ENCODE measurements around the gene TIPARP. TPM values are rescaled to one million over a fixed set of nuclear protein-coding genes. Genes with fewer than 3 reads are reported as not detected.
A peak's percentile ranks its signal among the peaks of the same experiment; 100 is the strongest.

TIPARP gene
- total and polyA plus RNA-seq, 4 donors: 20.8 to 56.1 (median 40.0) TPM

DNA sequence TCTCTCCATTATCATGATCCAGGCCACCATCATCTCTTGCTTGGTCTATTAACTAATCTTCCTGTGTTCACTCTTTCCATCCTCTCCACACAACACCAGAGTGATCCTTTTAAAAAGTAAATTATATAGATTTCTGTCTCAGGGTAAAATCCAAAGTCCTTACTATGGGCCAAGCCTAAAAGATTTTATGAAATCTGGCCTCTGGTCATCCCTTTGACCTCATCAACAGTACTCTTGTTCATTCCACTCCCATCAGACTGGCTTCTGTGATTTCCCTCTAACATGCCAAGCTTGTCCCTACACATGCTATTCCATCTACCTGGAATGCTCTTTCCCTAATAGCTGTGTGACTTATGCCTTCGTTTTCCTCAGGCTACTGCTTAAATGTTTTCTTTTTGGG is 8.3 kb upstream of the TIPARP start:
- TF ChIP-seq, protein P1, sequence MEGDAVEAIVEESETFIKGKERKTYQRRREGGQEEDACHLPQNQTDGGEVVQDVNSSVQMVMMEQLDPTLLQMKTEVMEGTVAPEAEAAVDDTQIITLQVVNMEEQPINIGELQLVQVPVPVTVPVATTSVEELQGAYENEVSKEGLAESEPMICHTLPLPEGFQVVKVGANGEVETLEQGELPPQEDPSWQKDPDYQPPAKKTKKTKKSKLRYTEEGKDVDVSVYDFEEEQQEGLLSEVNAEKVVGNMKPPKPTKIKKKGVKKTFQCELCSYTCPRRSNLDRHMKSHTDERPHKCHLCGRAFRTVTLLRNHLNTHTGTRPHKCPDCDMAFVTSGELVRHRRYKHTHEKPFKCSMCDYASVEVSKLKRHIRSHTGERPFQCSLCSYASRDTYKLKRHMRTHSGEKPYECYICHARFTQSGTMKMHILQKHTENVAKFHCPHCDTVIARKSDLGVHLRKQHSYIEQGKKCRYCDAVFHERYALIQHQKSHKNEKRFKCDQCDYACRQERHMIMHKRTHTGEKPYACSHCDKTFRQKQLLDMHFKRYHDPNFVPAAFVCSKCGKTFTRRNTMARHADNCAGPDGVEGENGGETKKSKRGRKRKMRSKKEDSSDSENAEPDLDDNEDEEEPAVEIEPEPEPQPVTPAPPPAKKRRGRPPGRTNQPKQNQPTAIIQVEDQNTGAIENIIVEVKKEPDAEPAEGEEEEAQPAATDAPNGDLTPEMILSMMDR (IDR thresholded peaks at IDR 0.05; ENCODE audit: control extremely low read depth, extremely low read depth): no peak
- Histone ChIP-seq H3K4me3 (no peak overlapping the region), H3K9me3 (ENCODE audit: control insufficient read depth in 4 of 4, insufficient read depth in 3 of 4, low read length in 3 of 4) (no peaks in the 10 kb centered on the region), H3K9ac (ENCODE audit: insufficient read depth in 1 of 2, low read length in 2 of 2) (no peak overlapping the region), H3K27ac (ENCODE audit: low read depth in 1 of 2, low read length in 1 of 2) (no peak overlapping the region), H3K36me3 (ENCODE audit: control insufficient read depth in 4 of 4, insufficient read depth in 4 of 4, low read length in 4 of 4) (no peaks in the 10 kb centered on the region), H3K27me3 (ENCODE audit: control insufficient read depth in 3 of 3, insufficient read depth in 3 of 3, low read length in 2 of 3) (no peaks in the 10 kb centered on the region), H3K4me1 (ENCODE audit: control insufficient read depth in 5 of 5, insufficient read depth in 5 of 5, low read length in 5 of 5) (peaks cover 0 to 5% (median 4%) of the 10 kb centered on the region in 5 donors)
- no peak for ATAC-seq (ENCODE audit: insufficient read depth, low FRiP score)
- no peak for DNase-seq
- WGBS, 2 donors: 64 to 73% methylated on average over 1 of the region's 1 CpG

DNA sequence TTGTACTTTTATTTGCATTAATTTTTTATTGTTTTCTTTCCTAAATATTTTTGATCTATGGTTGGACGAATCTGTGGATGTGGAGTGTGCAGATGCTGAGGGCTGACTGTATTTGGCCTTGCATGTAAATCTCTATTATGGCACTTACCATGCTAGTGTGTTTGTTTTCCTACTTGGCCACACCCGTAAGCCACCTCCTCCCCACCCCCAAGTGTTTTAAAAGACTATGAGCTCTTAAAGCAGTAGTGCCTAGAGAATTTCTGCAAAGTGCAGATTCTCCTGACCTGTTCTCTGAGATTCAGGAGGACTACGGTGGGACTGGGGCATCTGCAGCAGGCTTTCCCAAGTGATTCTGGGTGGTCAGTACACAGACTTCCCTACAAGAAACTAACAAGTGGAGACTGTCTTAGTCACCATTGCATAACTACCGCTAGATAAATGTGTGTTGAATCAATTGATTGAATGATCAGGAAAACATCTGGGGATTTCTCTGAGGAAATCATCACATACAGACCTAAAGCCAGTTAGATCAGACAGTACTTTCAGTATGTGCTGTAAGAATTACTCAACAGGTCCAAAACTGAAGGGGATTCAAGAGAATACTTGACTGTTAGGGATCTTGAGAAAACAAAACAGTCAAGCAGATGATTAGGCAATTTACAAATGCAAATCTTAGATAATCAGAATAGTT is 6.2 kb upstream of the TIPARP start:
- Histone ChIP-seq H3K36me3 (ENCODE audit: control insufficient read depth in 4 of 4, insufficient read depth in 4 of 4, low read length in 4 of 4) (no peaks in the 10 kb centered on the region), H3K27ac (ENCODE audit: low read depth in 1 of 2, low read length in 1 of 2) (peak overlapping the region in 1 of 2 donors; percentile 76), H3K9me3 (ENCODE audit: control insufficient read depth in 4 of 4, insufficient read depth in 3 of 4, low read length in 3 of 4) (no peaks in the 10 kb centered on the region), H3K9ac (ENCODE audit: insufficient read depth in 1 of 2, low read length in 2 of 2) (no peak overlapping the region), H3K4me1 (ENCODE audit: control insufficient read depth in 5 of 5, insufficient read depth in 5 of 5, low read length in 5 of 5) (peaks cover 0 to 5% (median 4%) of the 10 kb centered on the region in 5 donors), H3K4me3 (no peak overlapping the region), H3K27me3 (ENCODE audit: control insufficient read depth in 3 of 3, insufficient read depth in 3 of 3, low read length in 2 of 3) (no peaks in the 10 kb centered on the region)
- 17 to 24% methylated on average over 4 of the region's 4 CpGs for WGBS, 2 donors
- no peak for DNase-seq
- TF ChIP-seq, protein P1 (IDR thresholded peaks at IDR 0.05; ENCODE audit: control extremely low read depth, extremely low read depth): no peak
- peak; percentile 55 for ATAC-seq (ENCODE audit: insufficient read depth, low FRiP score)

DNA sequence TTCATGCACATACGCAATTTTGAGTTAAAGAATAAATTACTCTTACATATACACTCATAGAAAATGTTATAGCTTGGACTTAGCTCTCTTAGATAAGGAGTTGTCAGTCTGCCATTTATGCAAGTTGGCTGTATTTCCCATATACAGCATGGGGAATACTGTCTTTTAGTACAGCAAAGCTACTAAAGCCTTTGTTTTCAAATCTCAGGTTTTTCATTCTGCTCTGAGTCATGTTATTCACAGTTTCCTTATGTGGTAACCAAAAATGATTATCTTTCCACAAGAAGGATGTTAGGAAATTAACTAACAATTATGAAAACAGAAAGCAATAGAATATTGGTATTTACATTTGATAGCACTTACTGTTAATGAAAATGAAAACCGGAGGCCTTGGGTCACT is 4.3 kb upstream of the TIPARP start:
- TF ChIP-seq, protein P1 (IDR thresholded peaks at IDR 0.05; ENCODE audit: control extremely low read depth, extremely low read depth): no peak
- Histone ChIP-seq H3K4me1 (ENCODE audit: control insufficient read depth in 5 of 5, insufficient read depth in 5 of 5, low read length in 5 of 5) (peaks cover 0 to 6% (median 2%) of the 10 kb centered on the region in 5 donors), H3K27me3 (ENCODE audit: control insufficient read depth in 3 of 3, insufficient read depth in 3 of 3, low read length in 2 of 3) (no peaks in the 10 kb centered on the region), H3K9ac (ENCODE audit: insufficient read depth in 1 of 2, low read length in 2 of 2) (no peak overlapping the region), H3K27ac (ENCODE audit: low read depth in 1 of 2, low read length in 1 of 2) (no peak overlapping the region), H3K9me3 (ENCODE audit: control insufficient read depth in 4 of 4, insufficient read depth in 3 of 4, low read length in 3 of 4) (no peaks in the 10 kb centered on the region), H3K4me3 (no peak overlapping the region), H3K36me3 (ENCODE audit: control insufficient read depth in 4 of 4, insufficient read depth in 4 of 4, low read length in 4 of 4) (no peaks in the 10 kb centered on the region)
- DNase-seq: no peak
- WGBS, 2 donors: 78 to 88% methylated on average over 2 of the region's 2 CpGs
- ATAC-seq (ENCODE audit: insufficient read depth, low FRiP score): no peak

DNA sequence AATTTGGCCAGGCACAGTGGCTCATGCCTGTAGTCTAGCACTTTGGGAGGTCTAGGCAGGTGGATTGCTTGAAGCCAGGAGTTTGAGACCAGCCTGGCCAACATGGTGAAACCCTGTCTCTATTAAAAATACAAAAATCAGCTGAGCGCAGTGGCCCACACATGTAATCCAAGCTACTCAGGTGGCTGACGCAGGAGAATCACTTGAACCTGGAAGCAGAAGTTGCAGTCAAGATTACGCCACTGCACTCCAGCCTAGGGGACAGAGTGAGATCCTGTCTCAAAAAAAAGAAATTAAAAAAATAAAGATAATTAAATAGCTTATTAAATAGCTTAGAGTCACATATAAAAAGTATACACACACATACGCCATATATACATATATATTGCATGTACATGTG is 3.7 kb upstream of the TIPARP start:
- H3K27ac ChIP-seq (ENCODE audit: low read depth in 1 of 2, low read length in 1 of 2): no peak overlapping the region
- TF ChIP-seq, protein P1 (IDR thresholded peaks at IDR 0.05; ENCODE audit: control extremely low read depth, extremely low read depth): no peak
- ATAC-seq (ENCODE audit: insufficient read depth, low FRiP score) (no peak), DNase-seq (no peak)
- H3K9me3 ChIP-seq (ENCODE audit: control insufficient read depth in 4 of 4, insufficient read depth in 3 of 4, low read length in 3 of 4): no peaks in the 10 kb centered on the region
- H3K4me3 ChIP-seq: no peak overlapping the region
- H3K4me1 ChIP-seq (ENCODE audit: control insufficient read depth in 5 of 5, insufficient read depth in 5 of 5, low read length in 5 of 5): peaks cover 0 to 5% (median 0%) of the 10 kb centered on the region in 5 donors
- no peak overlapping the region for H3K9ac ChIP-seq (ENCODE audit: insufficient read depth in 1 of 2, low read length in 2 of 2)
- 51% methylated on average over 4 of the region's 4 CpGs for WGBS, 2 donors
- H3K36me3 ChIP-seq (ENCODE audit: control insufficient read depth in 4 of 4, insufficient read depth in 4 of 4, low read length in 4 of 4): no peaks in the 10 kb centered on the region
- H3K27me3 ChIP-seq (ENCODE audit: control insufficient read depth in 3 of 3, insufficient read depth in 3 of 3, low read length in 2 of 3): no peaks in the 10 kb centered on the region
